HepG2 (cell line): ENCODE results near the gene TFPI. TPM values are rescaled to one million over a fixed set of nuclear protein-coding genes. Genes with fewer than 3 reads are reported as not detected.

Experiments
- ATAC-seq: fragments of 200-7000 bp; cut with Tn5 transposase; 3 replicates; pipeline ENCODE4 v1.9.1; 2020; ENCODE audit warnings: mild to moderate bottlenecking, moderate library complexity
- BruUV-seq: library from RNA; stranded (reverse); fragments of 400-500 nt; replicated peaks from 2 replicates; lab custom pipeline; 2021; lab: Mats Ljungman, UMichigan
- CTCF ChIA-PET: fragments of 300-600 bp; formaldehyde crosslinking; extraction: SDS; loops from one replicate; lab custom pipeline; 2021; ENCODE audit warnings: low total read pairs, inconsistent platforms, low intra/inter-chr PET ratio; lab: Yijun Ruan, JAX
- POLR2A ChIA-PET: fragments of 350-600 bp; sonication (Branson Sonifier 250); formaldehyde crosslinking; loops from one replicate; lab custom pipeline; 2020; ENCODE audit warnings: antibody characterized with exemption, inconsistent platforms; lab: Yijun Ruan, JAX
- DNase-seq: peaks from one replicate; pipeline ENCODE4 v3.0.0-alpha.2; 2015; ENCODE audit warnings: low spot score
- FAIRE-seq: peaks from 3 replicates; lab custom pipeline; 2011; peaks lifted over from hg19 to GRCh38; lab: Jason Lieb, UNC
- H2AFZ ChIP-seq: one replicate; pipeline ENCODE4 v1.6.1; 2011; ENCODE audit warnings: low read length, inconsistent platforms
- H3K27ac ChIP-seq: fragments of 300-600 bp; 3 replicates; pipeline ENCODE4 v1.8.0; 2011; ENCODE audit warnings: mixed run types, mild to moderate bottlenecking, mixed read lengths, low read length, inconsistent platforms; ENCODE audit not compliant: insufficient read depth; ENCODE audit errors: extremely low read length
- H3K27me3 ChIP-seq, 2 experiments: fragments of 200-600 bp in 1 of 2; 2 replicates in 1 of 2; 3 replicates in 1 of 2; pipeline versions ENCODE4 v1.6.0 to v1.8.0; 2011; ENCODE audit warnings: low read length in 2 of 2, mild to moderate bottlenecking in 2 of 2, moderate library complexity in 2 of 2, inconsistent platforms in 1 of 2; ENCODE audit not compliant: insufficient read depth in 2 of 2, control insufficient read depth in 1 of 2
- H3K36me3 ChIP-seq, 2 experiments: fragments of 200-600 bp in 1 of 2; replicated peaks in 1 of 2; 2 replicates in 1 of 2; 3 replicates in 1 of 2; pipeline versions ENCODE4 v1.5.1 to v1.8.0; 2011; ENCODE audit warnings: low read length in 2 of 2, inconsistent platforms in 1 of 2; ENCODE audit not compliant: insufficient read depth in 2 of 2, control insufficient read depth in 1 of 2
- H3K4me1 ChIP-seq: 2 replicates; pipeline ENCODE4 v1.5.1; 2012; ENCODE audit warnings: low read length, inconsistent platforms; ENCODE audit not compliant: insufficient read depth
- H3K4me2 ChIP-seq: 2 replicates; pipeline ENCODE4 v1.6.0; 2011; ENCODE audit warnings: low read depth, low read length, inconsistent platforms
- H3K4me3 ChIP-seq, 3 experiments: fragments of 200-600 bp in 1 of 3; sonication (generic), shearing (Covaris generic) in 1 of 3; replicated peaks in 1 of 3; 2 replicates each; pipeline ENCODE4 v1.5.1; 2011 to 2016; ENCODE audit warnings: low read length in 3 of 3, inconsistent platforms in 2 of 3, low read depth in 2 of 3, mild to moderate bottlenecking in 2 of 3, control low read depth in 1 of 3, mixed read lengths in 1 of 3; ENCODE audit not compliant: insufficient read depth in 1 of 3
- H3K79me2 ChIP-seq: one replicate; pipeline ENCODE4 v1.6.1; 2011; ENCODE audit warnings: low read length, inconsistent platforms; ENCODE audit not compliant: insufficient read depth
- H3K9ac ChIP-seq: 2 replicates; pipeline ENCODE4 v1.6.0; 2011; ENCODE audit warnings: mild to moderate bottlenecking, low read depth, low read length, inconsistent platforms; ENCODE audit not compliant: insufficient read depth
- H3K9me3 ChIP-seq: 2 replicates; pipeline ENCODE4 v1.5.1; 2012; ENCODE audit warnings: mild to moderate bottlenecking, low read length
- H4K20me1 ChIP-seq: 2 replicates; pipeline ENCODE4 v1.6.0; 2011; ENCODE audit warnings: inconsistent platforms, mild to moderate bottlenecking, low read length, moderate library complexity; ENCODE audit not compliant: insufficient read depth
- DBP ChIP-seq: sonication (generic); formaldehyde crosslinking; IDR thresholded peaks from 2 replicates; pipeline ENCODE4 v1.4.0; 2020; ENCODE audit warnings: missing genetic modification reagents; ENCODE audit errors: not compliant biosample characterization
- DDIT3 ChIP-seq: sonication (generic); formaldehyde crosslinking; IDR thresholded peaks from 2 replicates; pipeline ENCODE4 v1.4.0; 2020; ENCODE audit warnings: mild to moderate bottlenecking, missing genetic modification reagents
- E2F5 ChIP-seq: sonication (generic); formaldehyde crosslinking; conservative IDR thresholded peaks from 2 replicates; pipeline ENCODE4 v1.4.0; 2020; ENCODE audit warnings: missing genetic modification reagents
- HMG20A ChIP-seq: IDR thresholded peaks from 2 replicates; pipeline ENCODE4 v1.6.1; 2016; ENCODE audit warnings: borderline replicate concordance
- HOMEZ ChIP-seq: IDR thresholded peaks from 2 replicates; pipeline ENCODE4 v1.6.1; 2016; ENCODE audit warnings: low read depth
- ISX ChIP-seq: sonication (generic); formaldehyde crosslinking; conservative IDR thresholded peaks from 2 replicates; pipeline ENCODE4 v1.5.0; 2020; ENCODE audit warnings: missing genetic modification reagents
- MTA1 ChIP-seq: sonication (generic); formaldehyde crosslinking; IDR thresholded peaks from 2 replicates; pipeline ENCODE4 v1.4.0; 2020; ENCODE audit warnings: missing genetic modification reagents, mild to moderate bottlenecking, borderline replicate concordance
- NKX3-1 ChIP-seq: sonication (generic); formaldehyde crosslinking; IDR thresholded peaks from 2 replicates; pipeline ENCODE4 v1.5.0; 2020; ENCODE audit warnings: missing genetic modification reagents
- SNRNP70 ChIP-seq: fragments of 200-400 bp; formaldehyde crosslinking; IDR thresholded peaks from 2 replicates; pipeline ENCODE4 v1.6.1; 2017; ENCODE audit warnings: mild to moderate bottlenecking, low read depth, low read length, moderate library complexity
- ZC3H4 ChIP-seq: sonication (generic); formaldehyde crosslinking; IDR thresholded peaks from 2 replicates; pipeline ENCODE4 v1.4.0; 2020; ENCODE audit warnings: missing genetic modification reagents, borderline replicate concordance
- ZGPAT ChIP-seq: IDR thresholded peaks from 2 replicates; pipeline ENCODE4 v1.6.1; 2016; ENCODE audit warnings: mild to moderate bottlenecking
- ZNF230 ChIP-seq: sonication (generic); formaldehyde crosslinking; IDR thresholded peaks from 2 replicates; pipeline ENCODE4 v1.4.0; 2020; ENCODE audit warnings: mild to moderate bottlenecking, missing genetic modification reagents
- ZNF282 ChIP-seq: fragments of 450-650 bp; IDR thresholded peaks from 2 replicates; pipeline ENCODE4 v1.6.1; 2018; ENCODE audit not compliant: partially characterized antibody
- ZNF570 ChIP-seq: sonication (generic); formaldehyde crosslinking; IDR thresholded peaks from 2 replicates; pipeline ENCODE4 v1.4.0; 2020; ENCODE audit warnings: mild to moderate bottlenecking, missing genetic modification reagents, borderline replicate concordance
- ZNF710 ChIP-seq: sonication (generic); formaldehyde crosslinking; IDR thresholded peaks from 2 replicates; pipeline ENCODE4 v1.5.0; 2020; ENCODE audit warnings: mild to moderate bottlenecking, missing genetic modification reagents, borderline replicate concordance
- ZNF747 ChIP-seq: sonication (generic); formaldehyde crosslinking; IDR thresholded peaks from 2 replicates; pipeline ENCODE4 v1.8.1; 2023; ENCODE audit warnings: missing genetic modification reagents, mild to moderate bottlenecking, borderline replicate concordance
- WGBS: methylation state at CpG from one replicate; pipeline ENCODE4 v1.1.6; 2017; ENCODE audit warnings: low lambda C conversion rate; 5-methylcytosine and 5-hydroxymethylcytosine counted together
- in situ Hi-C: cut with HindIII; loops from 2 replicates; pipeline ENCODE4 v1.10.0; 2017; ENCODE audit warnings: low pct_unique_long_range_greater_than_20kb; ENCODE audit not compliant: extremely low pct_ligation_motif_present
- intact Hi-C: fragments of 100-400 bp; cut with micrococcal nuclease; formaldehyde crosslinking; loops from one replicate; pipeline ENCODE4 v1.10.0; 2022; ENCODE audit not compliant: unreplicated experiment
- polyA plus RNA-seq, 8 experiments: library from polyadenylated mRNA; depleted of rRNA in 3 of 8; stranded (reverse) in 7 of 8; unstranded in 1 of 8; fragments of >200 nt; fragmentation: Illumina TruSeq in 4 of 8; extraction: Trizol in 4 of 8; gene quantifications; 2 replicates each; pipeline versions ENCODE4 v1.2.1 to v1.2.3, GENCODE V29; 2011 to 2016; ENCODE audit warnings: low read depth in 4 of 8, missing spikeins in 1 of 8, mixed read lengths in 1 of 8; ENCODE audit not compliant: insufficient read depth in 1 of 8
- total RNA-seq, 5 experiments: library from RNA; depleted of rRNA; stranded (reverse); fragments of >200 nt; fragmentation: Illumina TruSeq; extraction: Trizol; gene quantifications; 2 replicates each; pipeline ENCODE4 v1.2.3, GENCODE V29; 2016; ENCODE audit warnings: low read depth in 1 of 5

TFPI gene
- total and polyA plus RNA-seq, 2 of the 13 experiments (the other 11 are each of a cell fraction or from before 2014, with no cell fraction given), result 301 to 436 TPM

GRCh38 chr2:187519419-187520120, 34.7 kb downstream of the TFPI start:
- in situ Hi-C loops, result no loop called here
- TF ChIP-seq DDIT3 (CRISPR knock-in tag) (no peak), ZNF710 (CRISPR knock-in tag) (no peak; the same call in 1 of the 2 replicates), ISX (CRISPR knock-in tag) (no peak), HOMEZ (CRISPR knock-in tag) (peak; percentile 11; the same call in 1 of the 2 replicates), ZNF747 (CRISPR knock-in tag) (no peak; the same call in 1 of the 2 replicates), SNRNP70 (no peak), NKX3-1 (CRISPR knock-in tag) (0 out of 2 replicates have a peak, but pooled peaks have one; percentile 41), MTA1 (CRISPR knock-in tag) (no peak), HMG20A (peak; percentile 32; the same call in 1 of the 2 replicates), ZGPAT (peak; percentile 7; the same call in 1 of the 2 replicates), E2F5 (no peak), DBP (CRISPR knock-in tag) (peak; percentile 61), ZNF570 (CRISPR knock-in tag) (no peak), ZC3H4 (CRISPR knock-in tag) (no peak), ZNF282 (no peak), ZNF230 (CRISPR knock-in tag) (0 out of 2 replicates have a peak, but pooled peaks have one; percentile 60)

More at GRCh38 chr2:187519419-187520120, 34.7 kb downstream of the TFPI start:
- peaks cover 11 to 40% of the 10 kb centered on the region in 2 experiments for H3K36me3 ChIP-seq
- WGBS, result 93% methylated on average over 7 of the region's 7 CpGs
- ChIA-PET CTCF (no interaction called here), POLR2A (interaction anchor here (0.6 to 2.8 kb wide), 9 partner anchors 9 to 30 kb away, joined by 3 to 16 read pairs (median 3); no protein-coding TSS in a partner anchor)
- no peak for DNase-seq
- intact Hi-C loops, result no loop called here
- no TSS peak for BruUV-seq
- H3K27ac ChIP-seq, result peak overlapping the region; percentile 38
- 0 out of 2 replicates have a peak overlapping the region, but pooled peaks have one; percentile 13 for H3K4me2 ChIP-seq
- peak; percentile 73 for ATAC-seq
- no peaks in the 10 kb centered on the region for H3K27me3 ChIP-seq
- no peaks in the 10 kb centered on the region; the same call in 1 of the 2 replicates for H3K9me3 ChIP-seq
- peaks cover 85% of the 10 kb centered on the region for H3K79me2 ChIP-seq
- no peak overlapping the region for H3K4me3 ChIP-seq
- no peak overlapping the region for H3K9ac ChIP-seq
- no peak overlapping the region for H2AFZ ChIP-seq
- no peak for FAIRE-seq
- H4K20me1 ChIP-seq, result peaks cover 7% of the 10 kb centered on the region
- H3K4me1 ChIP-seq, result peaks cover 93% of the 10 kb centered on the region
